ENCODE measurements around the gene THOC3.
"Not testable (repeated sequence)": the region's sequence is repeated elsewhere in the genome, so short reads cannot be mapped to it uniquely, and the experiment has no call there.

GRCh38 chr5:176017324-176017723 lies 49.2 kb upstream of the THOC3 start:
- TF ChIP-seq, protein P1, sequence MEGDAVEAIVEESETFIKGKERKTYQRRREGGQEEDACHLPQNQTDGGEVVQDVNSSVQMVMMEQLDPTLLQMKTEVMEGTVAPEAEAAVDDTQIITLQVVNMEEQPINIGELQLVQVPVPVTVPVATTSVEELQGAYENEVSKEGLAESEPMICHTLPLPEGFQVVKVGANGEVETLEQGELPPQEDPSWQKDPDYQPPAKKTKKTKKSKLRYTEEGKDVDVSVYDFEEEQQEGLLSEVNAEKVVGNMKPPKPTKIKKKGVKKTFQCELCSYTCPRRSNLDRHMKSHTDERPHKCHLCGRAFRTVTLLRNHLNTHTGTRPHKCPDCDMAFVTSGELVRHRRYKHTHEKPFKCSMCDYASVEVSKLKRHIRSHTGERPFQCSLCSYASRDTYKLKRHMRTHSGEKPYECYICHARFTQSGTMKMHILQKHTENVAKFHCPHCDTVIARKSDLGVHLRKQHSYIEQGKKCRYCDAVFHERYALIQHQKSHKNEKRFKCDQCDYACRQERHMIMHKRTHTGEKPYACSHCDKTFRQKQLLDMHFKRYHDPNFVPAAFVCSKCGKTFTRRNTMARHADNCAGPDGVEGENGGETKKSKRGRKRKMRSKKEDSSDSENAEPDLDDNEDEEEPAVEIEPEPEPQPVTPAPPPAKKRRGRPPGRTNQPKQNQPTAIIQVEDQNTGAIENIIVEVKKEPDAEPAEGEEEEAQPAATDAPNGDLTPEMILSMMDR (IDR thresholded peaks at IDR 0.05; ENCODE audit: low read depth, low read length, poor library complexity, severe bottlenecking): not testable (repeated sequence)
- TF ChIP-seq EZH2phosphoT487 (IDR thresholded peaks at IDR 0.05; ENCODE audit: borderline replicate concordance, low read length): not testable (repeated sequence)

All from DOHH2 (cell line).